ENCODE measurements around the gene PIP5K1B. TPM values are rescaled to one million over a fixed set of nuclear protein-coding genes. Genes with fewer than 3 reads are reported as not detected.

The PIP5K1B gene
- total RNA-seq, 1 experiment from 2014 or later = 0.16 TPM

DNA sequence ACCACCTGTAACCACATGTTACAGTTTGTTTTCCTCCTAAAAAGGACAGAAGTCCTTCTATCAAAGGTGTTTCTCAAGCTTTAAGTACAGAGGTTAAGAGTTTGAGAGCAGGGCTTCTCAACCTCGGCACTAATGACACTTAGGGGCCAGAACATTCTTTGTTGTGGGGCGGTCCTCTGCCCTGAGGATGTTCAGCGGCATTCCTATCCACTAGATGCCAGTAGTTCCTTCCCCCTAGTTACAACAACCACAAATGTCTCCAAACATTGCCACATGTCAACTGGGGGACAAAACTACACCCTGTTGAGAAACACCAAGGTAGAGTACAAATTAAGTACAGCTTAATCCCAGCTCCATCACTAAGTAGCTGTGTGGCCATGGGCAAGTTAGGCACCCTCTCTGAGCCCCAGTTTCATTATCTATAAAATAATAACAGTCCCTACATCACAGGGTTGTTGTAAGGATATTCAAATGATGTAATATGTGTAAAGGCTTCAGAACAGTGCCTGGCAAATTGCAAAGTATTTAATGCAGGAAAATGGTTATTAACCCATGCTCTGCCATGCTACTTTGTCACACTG lies 44.6 kb downstream of the PIP5K1B start:
- no peaks in the 10 kb centered on the region for H3K9me3 Mint-ChIP-seq (ENCODE audit: unreplicated experiment)
- no peak overlapping the region for H3K4me3 Mint-ChIP-seq (ENCODE audit: unreplicated experiment)
- H3K27ac Mint-ChIP-seq (ENCODE audit: low read depth, unreplicated experiment) = no peak overlapping the region
- ChIA-PET POLR2A (no interaction called here), CTCF (no interaction called here)
- no peak for DNase-seq (ENCODE audit: unreplicated experiment)
- no peaks in the 10 kb centered on the region for H3K36me3 Mint-ChIP-seq (ENCODE audit: insufficient read depth, unreplicated experiment)
- H3K4me1 Mint-ChIP-seq (ENCODE audit: insufficient read depth, unreplicated experiment) = no peaks in the 10 kb centered on the region
- no TSS peak for BruUV-seq (replicated peaks)
- intact Hi-C loops (cut with micrococcal nuclease) = no loop called here
- H3K27me3 Mint-ChIP-seq (ENCODE audit: insufficient read depth, unreplicated experiment) = peaks cover 54% of the 10 kb centered on the region
- TF ChIP-seq, protein P1, sequence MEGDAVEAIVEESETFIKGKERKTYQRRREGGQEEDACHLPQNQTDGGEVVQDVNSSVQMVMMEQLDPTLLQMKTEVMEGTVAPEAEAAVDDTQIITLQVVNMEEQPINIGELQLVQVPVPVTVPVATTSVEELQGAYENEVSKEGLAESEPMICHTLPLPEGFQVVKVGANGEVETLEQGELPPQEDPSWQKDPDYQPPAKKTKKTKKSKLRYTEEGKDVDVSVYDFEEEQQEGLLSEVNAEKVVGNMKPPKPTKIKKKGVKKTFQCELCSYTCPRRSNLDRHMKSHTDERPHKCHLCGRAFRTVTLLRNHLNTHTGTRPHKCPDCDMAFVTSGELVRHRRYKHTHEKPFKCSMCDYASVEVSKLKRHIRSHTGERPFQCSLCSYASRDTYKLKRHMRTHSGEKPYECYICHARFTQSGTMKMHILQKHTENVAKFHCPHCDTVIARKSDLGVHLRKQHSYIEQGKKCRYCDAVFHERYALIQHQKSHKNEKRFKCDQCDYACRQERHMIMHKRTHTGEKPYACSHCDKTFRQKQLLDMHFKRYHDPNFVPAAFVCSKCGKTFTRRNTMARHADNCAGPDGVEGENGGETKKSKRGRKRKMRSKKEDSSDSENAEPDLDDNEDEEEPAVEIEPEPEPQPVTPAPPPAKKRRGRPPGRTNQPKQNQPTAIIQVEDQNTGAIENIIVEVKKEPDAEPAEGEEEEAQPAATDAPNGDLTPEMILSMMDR (IDR thresholded peaks at IDR 0.05; ENCODE audit: unreplicated experiment) = no peak

DNA sequence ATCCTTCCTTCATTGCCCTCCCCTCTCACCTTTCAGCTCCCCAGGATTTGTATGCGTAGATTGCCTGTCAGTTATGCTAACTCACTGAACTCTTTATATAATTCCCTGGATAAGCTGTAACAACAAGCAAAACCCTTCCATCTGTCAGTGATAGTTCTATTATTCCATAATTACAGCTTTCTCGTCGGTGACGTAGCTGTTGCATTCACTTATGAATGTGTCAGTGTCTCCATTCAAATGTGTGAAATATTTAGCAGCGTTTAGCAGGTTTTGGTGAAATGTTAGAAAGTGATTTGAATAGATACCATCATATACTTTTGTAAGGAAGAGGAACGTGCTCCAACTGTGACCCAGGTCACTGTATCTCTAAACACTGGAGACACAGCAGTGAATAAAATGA lies 45.2 kb downstream of the PIP5K1B start:
- no peaks in the 10 kb centered on the region for H3K9me3 Mint-ChIP-seq (ENCODE audit: unreplicated experiment)
- CTCF ChIA-PET = interaction anchor here (1.1 kb wide), 1 partner anchor 18 kb away, joined by 3 read pairs; no protein-coding TSS in a partner anchor
- intact Hi-C loops (cut with micrococcal nuclease) = no loop called here
- TF ChIP-seq, protein P1 (IDR thresholded peaks at IDR 0.05; ENCODE audit: unreplicated experiment) = no peak
- H3K27me3 Mint-ChIP-seq (ENCODE audit: insufficient read depth, unreplicated experiment) = peaks cover 51% of the 10 kb centered on the region
- DNase-seq (ENCODE audit: unreplicated experiment) = no peak
- no peaks in the 10 kb centered on the region for H3K36me3 Mint-ChIP-seq (ENCODE audit: insufficient read depth, unreplicated experiment)
- POLR2A ChIA-PET = no interaction called here
- H3K27ac Mint-ChIP-seq (ENCODE audit: low read depth, unreplicated experiment) = no peak overlapping the region
- H3K4me3 Mint-ChIP-seq (ENCODE audit: unreplicated experiment) = no peak overlapping the region
- no peaks in the 10 kb centered on the region for H3K4me1 Mint-ChIP-seq (ENCODE audit: insufficient read depth, unreplicated experiment)
- no TSS peak for BruUV-seq (replicated peaks)

DNA sequence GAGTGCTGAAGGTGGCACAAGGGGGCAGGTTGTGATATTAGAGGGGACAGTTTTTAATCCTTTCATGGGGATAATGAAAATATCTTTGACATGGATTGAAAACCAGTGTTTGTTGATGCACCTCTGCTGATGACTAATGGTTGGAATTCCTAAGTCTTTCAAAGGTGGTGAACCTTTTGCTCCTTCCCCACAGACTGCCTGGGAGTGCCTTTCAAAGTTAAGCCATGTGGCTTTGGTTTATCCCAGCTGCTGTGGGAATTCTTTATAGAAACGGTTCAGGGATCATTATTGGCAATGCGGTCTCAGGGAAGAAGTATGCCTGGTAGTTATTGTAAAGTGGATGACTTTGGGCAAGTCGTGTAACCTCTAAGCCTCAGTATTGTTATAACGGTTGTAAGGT lies 45.7 kb downstream of the PIP5K1B start:
- POLR2A ChIA-PET = no interaction called here
- no peak overlapping the region for H3K4me3 Mint-ChIP-seq (ENCODE audit: unreplicated experiment)
- no peaks in the 10 kb centered on the region for H3K36me3 Mint-ChIP-seq (ENCODE audit: insufficient read depth, unreplicated experiment)
- CTCF ChIA-PET = interaction anchor here (1.1 kb wide), 1 partner anchor 18 kb away, joined by 3 read pairs; no protein-coding TSS in a partner anchor
- H3K4me1 Mint-ChIP-seq (ENCODE audit: insufficient read depth, unreplicated experiment) = no peaks in the 10 kb centered on the region
- peaks cover 46% of the 10 kb centered on the region for H3K27me3 Mint-ChIP-seq (ENCODE audit: insufficient read depth, unreplicated experiment)
- TF ChIP-seq, protein P1 (IDR thresholded peaks at IDR 0.05; ENCODE audit: unreplicated experiment) = no peak
- no peak for DNase-seq (ENCODE audit: unreplicated experiment)
- intact Hi-C loops (cut with micrococcal nuclease) = no loop called here
- H3K9me3 Mint-ChIP-seq (ENCODE audit: unreplicated experiment) = no peaks in the 10 kb centered on the region
- no peak overlapping the region for H3K27ac Mint-ChIP-seq (ENCODE audit: low read depth, unreplicated experiment)
- BruUV-seq (replicated peaks) = no TSS peak

DNA sequence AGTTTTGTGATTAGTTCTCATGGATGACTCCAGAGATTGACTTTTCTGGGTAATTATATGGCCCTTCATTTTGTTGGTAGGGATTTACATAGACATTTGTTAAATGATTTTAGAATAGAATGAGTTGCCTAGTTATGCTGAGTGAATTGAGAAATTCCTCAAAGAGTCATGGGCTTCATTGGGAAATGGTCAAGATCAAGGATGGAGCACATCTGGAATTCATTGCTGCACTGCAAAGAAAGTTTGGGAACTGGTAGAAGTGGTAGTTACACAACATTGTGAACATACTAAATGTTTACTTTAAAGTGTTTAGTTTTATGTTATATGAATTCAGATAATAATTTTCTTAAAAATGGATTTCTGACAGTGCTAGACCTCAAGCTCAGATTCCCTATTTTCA lies 46.5 kb downstream of the PIP5K1B start:
- Mint-ChIP-seq H3K4me1 (ENCODE audit: insufficient read depth, unreplicated experiment) (no peaks in the 10 kb centered on the region), H3K27me3 (ENCODE audit: insufficient read depth, unreplicated experiment) (peaks cover 38% of the 10 kb centered on the region), H3K27ac (ENCODE audit: low read depth, unreplicated experiment) (no peak overlapping the region), H3K9me3 (ENCODE audit: unreplicated experiment) (no peaks in the 10 kb centered on the region), H3K36me3 (ENCODE audit: insufficient read depth, unreplicated experiment) (no peaks in the 10 kb centered on the region), H3K4me3 (ENCODE audit: unreplicated experiment) (no peak overlapping the region)
- TF ChIP-seq, protein P1 (IDR thresholded peaks at IDR 0.05; ENCODE audit: unreplicated experiment) = no peak
- POLR2A ChIA-PET = interaction anchor here (0.6 kb wide), 1 partner anchor 670 kb away, joined by 3 read pairs; no protein-coding TSS in a partner anchor
- intact Hi-C loops (cut with micrococcal nuclease) = no loop called here
- CTCF ChIA-PET = no interaction called here
- BruUV-seq (replicated peaks) = no TSS peak
- DNase-seq (ENCODE audit: unreplicated experiment) = no peak

Measured in MCF 10A (cell line).